D341Med (cell line): Measurements from ENCODE around the gene KIDINS220.

Experiments used
- DNase-seq: peaks from one replicate; pipeline ENCODE4 v3.0.0; 2012; ENCODE audit warnings: low spot score

The KIDINS220 gene

GRCh38 chr2:8836971-8837794, at the start of gene KIDINS220:
KIDINS220 (minus strand) TSS chr2:8837613; CDS start chr2:8827093, 10,520 bp downstream.
- peak; percentile 98 for DNase-seq

GRCh38 chr2:8886876-8887275, 49.5 kb upstream of the KIDINS220 start:
- DNase-seq, result no peak

- no peak for DNase-seq
Measured at GRCh38 chr2:8886202-8886518, 48.7 kb upstream of the KIDINS220 start.

- DNase-seq, result no peak
Measured at GRCh38 chr2:8885449-8886201, 48.2 kb upstream of the KIDINS220 start.

GRCh38 chr2:8884812-8885211, 47.4 kb upstream of the KIDINS220 start:
- DNase-seq, result no peak

- DNase-seq, result peak; percentile 70
Measured at GRCh38 chr2:8882094-8882493, 44.7 kb upstream of the KIDINS220 start.

GRCh38 chr2:8877894-8878293, 40.5 kb upstream of the KIDINS220 start:
- no peak for DNase-seq

- DNase-seq, result no peak
Measured at GRCh38 chr2:8877332-8877731, 39.9 kb upstream of the KIDINS220 start.

- DNase-seq, result no peak
Measured at GRCh38 chr2:8876628-8877027, 39.2 kb upstream of the KIDINS220 start.

GRCh38 chr2:8872821-8873432, 35.5 kb upstream of the KIDINS220 start:
- peak; percentile 46 for DNase-seq

GRCh38 chr2:8870441-8870840, 33.0 kb upstream of the KIDINS220 start:
- DNase-seq, result no peak

- no peak for DNase-seq
Measured at GRCh38 chr2:8867363-8867762, 29.9 kb upstream of the KIDINS220 start.

GRCh38 chr2:8863331-8863953, 26.0 kb upstream of the KIDINS220 start:
- no peak for DNase-seq

- no peak for DNase-seq
Measured at GRCh38 chr2:8862230-8862629, 24.8 kb upstream of the KIDINS220 start.

GRCh38 chr2:8861797-8862196, 24.4 kb upstream of the KIDINS220 start:
- no peak for DNase-seq

- DNase-seq, result no peak
Measured at GRCh38 chr2:8860239-8860638, 22.8 kb upstream of the KIDINS220 start.

GRCh38 chr2:8858910-8859309, 21.5 kb upstream of the KIDINS220 start:
- DNase-seq, result no peak

- no peak for DNase-seq
Measured at GRCh38 chr2:8858264-8858663, 20.9 kb upstream of the KIDINS220 start.

- no peak for DNase-seq
Measured at GRCh38 chr2:8857709-8858108, 20.3 kb upstream of the KIDINS220 start.

GRCh38 chr2:8856176-8856575, 18.8 kb upstream of the KIDINS220 start:
- DNase-seq, result no peak

- no peak for DNase-seq
Measured at GRCh38 chr2:8855010-8855409, 17.6 kb upstream of the KIDINS220 start.

- DNase-seq, result no peak
Measured at GRCh38 chr2:8853426-8853825, 16.0 kb upstream of the KIDINS220 start.
